Endothelial cell (in vitro differentiated cells): ENCODE results near the gene C10orf67. TPM values are rescaled to one million over a fixed set of nuclear protein-coding genes. Genes with fewer than 3 reads are reported as not detected.

Experiments
- DNase-seq: peaks from one replicate; pipeline ENCODE4 v3.0.0; 2021; ENCODE audit warnings: low spot score
- H3K27ac Mint-ChIP-seq: one replicate; pipeline ENCODE4 v1.8.0; 2021; ENCODE audit warnings: mixed read lengths, inconsistent platforms; ENCODE audit not compliant: unreplicated experiment
- H3K27me3 Mint-ChIP-seq: one replicate; pipeline ENCODE4 v1.8.0; 2021; ENCODE audit warnings: mild to moderate bottlenecking, moderate library complexity, mixed read lengths, inconsistent platforms; ENCODE audit not compliant: unreplicated experiment
- H3K36me3 Mint-ChIP-seq: one replicate; pipeline ENCODE4 v1.8.0; 2021; ENCODE audit warnings: mild to moderate bottlenecking, low read depth, mixed read lengths, inconsistent platforms; ENCODE audit not compliant: unreplicated experiment
- H3K4me1 Mint-ChIP-seq: one replicate; pipeline ENCODE4 v1.8.0; 2021; ENCODE audit warnings: mild to moderate bottlenecking, mixed read lengths, inconsistent platforms; ENCODE audit not compliant: unreplicated experiment
- H3K4me3 Mint-ChIP-seq: one replicate; pipeline ENCODE4 v1.8.0; 2021; ENCODE audit warnings: mild to moderate bottlenecking, mixed read lengths, inconsistent platforms; ENCODE audit not compliant: unreplicated experiment
- H3K9me3 Mint-ChIP-seq: one replicate; pipeline ENCODE4 v1.8.0; 2021; ENCODE audit warnings: mixed read lengths, inconsistent platforms; ENCODE audit not compliant: unreplicated experiment
- total RNA-seq: library from RNA; stranded (reverse); fragmentation: NEBNext Ultra II Directional; extraction: Animal tissue kit (Norgen Biotek cat#: 25700); gene quantifications from one replicate; pipeline ENCODE4 v1.2.1, GENCODE V29; 2021; ENCODE audit not compliant: unreplicated experiment
- TF ChIP-seq, protein P1 (sequence below): fragments of 200-600 bp; sonication (generic); IDR thresholded peaks from one replicate; pipeline ENCODE4 v1.5.0; 2021; ENCODE audit warnings: antibody characterized with exemption; ENCODE audit not compliant: unreplicated experiment

Gene C10orf67
- total RNA-seq, 1 donor from 2014 or later = not detected

DNA sequence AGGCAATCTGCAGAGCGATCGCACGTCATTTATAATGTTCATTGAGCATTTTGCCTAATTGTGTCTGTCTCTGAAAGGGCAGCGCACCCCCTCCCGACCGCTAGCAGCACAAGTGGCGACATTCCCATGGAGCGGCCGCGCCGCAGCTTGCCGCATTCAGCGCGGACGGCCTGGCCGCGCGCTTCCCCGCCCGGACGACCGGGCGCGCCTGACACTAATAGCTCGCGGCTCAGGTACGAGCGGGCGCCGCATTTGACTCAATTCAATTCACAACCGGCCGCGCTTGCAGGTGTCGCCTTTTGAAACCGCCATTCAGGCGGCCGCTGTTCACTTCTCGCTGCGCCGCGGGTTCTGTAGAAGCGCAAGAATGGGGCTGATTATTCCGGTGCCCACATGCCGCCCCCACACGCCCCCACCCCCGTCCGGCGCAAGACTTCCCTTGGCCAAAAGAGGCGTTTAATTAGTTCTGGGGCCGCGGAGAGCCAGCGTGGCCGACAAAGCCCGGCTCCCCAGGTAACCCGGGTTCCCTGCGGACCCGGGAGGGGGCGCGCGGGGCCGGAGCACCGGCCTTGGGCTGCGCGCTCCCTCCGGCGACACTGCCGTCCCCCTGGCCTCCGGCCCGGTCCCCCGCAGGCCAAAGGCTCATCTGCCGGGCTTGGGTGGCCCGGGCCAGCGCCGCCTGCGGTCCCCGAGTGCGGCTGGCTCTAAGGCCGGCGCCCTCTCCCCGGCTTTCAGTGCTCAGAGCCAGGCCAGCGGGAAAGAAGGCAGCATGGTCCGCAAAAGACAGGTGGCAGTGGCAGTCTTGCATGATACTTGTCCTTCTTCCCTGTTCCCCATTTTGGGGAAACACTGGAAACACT is 171.2 kb downstream of the C10orf67 start:
- Mint-ChIP-seq H3K36me3 (no peaks in the 10 kb centered on the region), H3K27me3 (peaks cover 34% of the 10 kb centered on the region), H3K4me1 (peaks cover 8% of the 10 kb centered on the region), H3K9me3 (no peaks in the 10 kb centered on the region), H3K27ac (no peak overlapping the region), H3K4me3 (no peak overlapping the region)
- TF ChIP-seq, protein P1, sequence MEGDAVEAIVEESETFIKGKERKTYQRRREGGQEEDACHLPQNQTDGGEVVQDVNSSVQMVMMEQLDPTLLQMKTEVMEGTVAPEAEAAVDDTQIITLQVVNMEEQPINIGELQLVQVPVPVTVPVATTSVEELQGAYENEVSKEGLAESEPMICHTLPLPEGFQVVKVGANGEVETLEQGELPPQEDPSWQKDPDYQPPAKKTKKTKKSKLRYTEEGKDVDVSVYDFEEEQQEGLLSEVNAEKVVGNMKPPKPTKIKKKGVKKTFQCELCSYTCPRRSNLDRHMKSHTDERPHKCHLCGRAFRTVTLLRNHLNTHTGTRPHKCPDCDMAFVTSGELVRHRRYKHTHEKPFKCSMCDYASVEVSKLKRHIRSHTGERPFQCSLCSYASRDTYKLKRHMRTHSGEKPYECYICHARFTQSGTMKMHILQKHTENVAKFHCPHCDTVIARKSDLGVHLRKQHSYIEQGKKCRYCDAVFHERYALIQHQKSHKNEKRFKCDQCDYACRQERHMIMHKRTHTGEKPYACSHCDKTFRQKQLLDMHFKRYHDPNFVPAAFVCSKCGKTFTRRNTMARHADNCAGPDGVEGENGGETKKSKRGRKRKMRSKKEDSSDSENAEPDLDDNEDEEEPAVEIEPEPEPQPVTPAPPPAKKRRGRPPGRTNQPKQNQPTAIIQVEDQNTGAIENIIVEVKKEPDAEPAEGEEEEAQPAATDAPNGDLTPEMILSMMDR = no peak
- peak; percentile 32 for DNase-seq

DNA sequence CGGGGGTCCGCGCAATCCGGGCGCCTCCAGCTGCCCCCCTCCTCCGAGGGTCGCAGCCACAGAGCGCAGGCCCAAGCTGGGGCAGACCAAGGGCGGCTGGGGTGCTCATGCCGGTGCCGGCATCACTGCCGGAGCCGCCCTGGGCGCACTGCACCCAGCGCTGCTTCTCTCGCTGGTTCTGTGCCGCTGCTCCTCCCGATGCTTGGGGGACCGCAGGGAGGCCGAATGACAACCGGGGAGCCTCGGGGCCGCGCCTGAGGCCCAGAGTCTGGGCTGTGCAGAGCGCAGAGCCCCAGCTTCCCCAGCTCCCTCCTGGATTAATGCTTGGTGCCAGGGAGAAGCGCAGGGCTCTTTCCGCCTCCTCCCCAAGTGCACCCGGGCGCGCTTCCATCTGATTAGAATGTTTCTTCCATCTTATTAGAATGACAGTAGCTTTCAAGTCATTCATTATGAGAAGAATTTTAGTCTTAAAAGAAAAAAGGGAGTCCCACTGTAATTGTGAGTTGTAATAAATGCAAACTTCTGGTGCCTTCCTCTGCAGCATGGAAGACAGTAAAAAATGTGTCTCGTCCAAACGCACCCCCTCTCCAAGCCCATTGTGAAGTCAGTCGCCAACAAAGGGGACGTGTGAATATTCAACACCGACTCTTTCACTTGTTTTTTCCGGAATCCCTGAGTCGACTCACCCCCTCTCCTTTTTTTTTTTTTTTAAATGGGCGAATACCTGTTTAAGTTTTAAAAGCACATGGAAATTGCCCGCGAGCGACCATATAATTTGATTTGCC is 172.0 kb downstream of the C10orf67 start:
- Mint-ChIP-seq H3K9me3 (no peaks in the 10 kb centered on the region), H3K27me3 (peaks cover 29% of the 10 kb centered on the region), H3K4me1 (peaks cover 8% of the 10 kb centered on the region), H3K4me3 (no peak overlapping the region), H3K36me3 (no peaks in the 10 kb centered on the region), H3K27ac (no peak overlapping the region)
- DNase-seq = no peak
- TF ChIP-seq, protein P1 = no peak

DNA sequence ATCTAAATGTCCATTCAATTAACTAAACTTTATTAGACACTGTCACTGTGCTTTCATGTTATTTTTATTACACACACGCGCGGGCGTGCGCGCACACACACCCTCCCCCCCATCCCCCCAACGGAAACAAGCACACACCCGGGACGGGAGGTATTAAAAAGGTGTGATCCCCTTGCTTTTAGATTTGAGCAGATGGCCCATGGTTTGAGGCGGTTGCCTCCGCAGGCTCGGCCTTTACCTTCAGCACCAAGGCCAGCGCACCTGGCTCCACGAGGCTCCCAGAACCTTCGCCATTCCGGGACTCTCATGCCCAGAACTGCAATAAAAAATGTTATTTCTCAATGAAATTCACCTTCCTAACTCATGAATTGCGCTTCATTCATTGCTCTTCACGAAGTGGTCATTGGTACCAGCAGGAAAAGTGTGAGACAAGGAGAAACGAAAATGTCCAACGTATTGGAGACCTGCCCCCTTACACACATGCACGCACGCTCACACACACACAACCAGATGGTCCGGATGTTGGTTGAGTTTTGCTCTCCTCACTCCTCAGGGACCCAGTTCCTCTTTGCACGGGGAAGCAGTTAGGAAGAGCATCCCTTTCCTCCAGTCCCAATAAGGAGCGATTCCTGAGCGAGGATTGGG is 173.2 kb downstream of the C10orf67 start:
- no peaks in the 10 kb centered on the region for H3K9me3 Mint-ChIP-seq
- H3K4me3 Mint-ChIP-seq = no peak overlapping the region
- peaks cover 8% of the 10 kb centered on the region for H3K4me1 Mint-ChIP-seq
- no peaks in the 10 kb centered on the region for H3K36me3 Mint-ChIP-seq
- TF ChIP-seq, protein P1 = no peak
- DNase-seq = peak; percentile 74
- no peak overlapping the region for H3K27ac Mint-ChIP-seq
- H3K27me3 Mint-ChIP-seq = peaks cover 24% of the 10 kb centered on the region

DNA sequence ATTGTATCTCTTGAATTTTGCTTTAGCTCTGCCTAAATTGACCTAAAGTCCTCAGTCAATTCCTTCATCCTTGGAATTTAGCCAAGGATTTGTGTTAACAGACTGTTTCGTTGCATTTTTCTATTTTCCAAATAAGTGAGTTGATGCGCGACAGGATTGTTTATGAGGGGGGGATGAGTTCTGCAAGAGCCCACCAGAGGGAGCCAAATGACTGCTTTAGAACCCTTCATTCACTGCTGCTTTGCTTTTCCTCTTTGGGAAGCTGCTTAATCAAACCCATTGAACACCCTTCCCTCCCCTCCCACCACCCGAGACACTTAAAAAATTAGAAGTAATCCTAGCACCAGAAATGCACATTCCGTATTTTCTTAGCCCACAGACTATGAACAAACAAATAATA is 186.2 kb downstream of the C10orf67 start:
- no peaks in the 10 kb centered on the region for H3K4me1 Mint-ChIP-seq
- H3K36me3 Mint-ChIP-seq = no peaks in the 10 kb centered on the region
- no peak overlapping the region for H3K27ac Mint-ChIP-seq
- no peaks in the 10 kb centered on the region for H3K9me3 Mint-ChIP-seq
- H3K4me3 Mint-ChIP-seq = no peak overlapping the region
- H3K27me3 Mint-ChIP-seq = no peaks in the 10 kb centered on the region
- DNase-seq = peak; percentile 62
- TF ChIP-seq, protein P1 = peak; percentile 88
